Measurements from ENCODE around the gene COL4A1.

Gene COL4A1

DNA sequence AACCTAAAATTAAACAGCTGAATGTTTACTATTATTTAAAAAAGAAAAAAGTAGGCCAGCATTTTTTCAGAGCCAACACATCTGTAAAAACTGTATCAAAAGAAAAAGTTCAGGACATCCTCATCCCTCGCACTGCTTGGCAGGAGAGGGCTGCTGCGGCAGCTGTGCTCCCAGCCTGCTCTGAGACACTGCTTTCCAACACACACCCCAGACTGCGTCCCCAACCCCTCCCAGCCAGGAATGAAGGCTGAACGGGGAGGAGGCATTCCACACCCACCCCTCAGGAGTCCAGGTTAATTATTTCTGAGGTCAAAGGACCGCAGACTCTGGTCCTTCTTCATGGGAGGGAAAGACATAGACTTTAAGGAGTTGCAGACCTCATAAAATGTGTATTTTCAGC lies 43.1 kb downstream of the COL4A1 start:
- TF ChIP-seq RAD21 (IDR thresholded peaks at IDR 0.05; ENCODE audit: low read depth) (no peak), TCF12 (IDR thresholded peaks at IDR 0.05; ENCODE audit: low read depth) (no peak), ZBTB7A (IDR thresholded peaks at IDR 0.05; ENCODE audit: low read depth) (no peak), EGR1 (IDR thresholded peaks at IDR 0.05) (no peak)

DNA sequence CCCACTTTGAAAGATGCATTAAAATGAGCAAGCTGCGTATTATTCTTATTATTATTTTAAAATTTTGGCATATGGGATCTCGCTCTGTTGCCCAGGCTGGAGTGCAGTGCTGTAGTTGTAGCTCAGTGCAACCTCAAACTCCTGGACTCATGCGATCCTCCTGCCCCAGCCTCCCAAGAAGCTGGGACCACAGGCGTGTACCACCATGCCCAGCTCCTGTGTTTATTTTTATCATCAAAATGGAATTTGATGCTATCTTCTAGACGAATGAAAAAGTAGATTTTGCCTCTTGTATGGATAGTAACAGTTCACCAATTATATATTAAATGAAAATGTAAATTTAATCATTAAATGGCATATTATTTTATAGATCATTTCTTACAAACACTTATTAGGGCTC lies 43.6 kb downstream of the COL4A1 start:
- no peak for TF ChIP-seq TEAD4 (IDR thresholded peaks at IDR 0.05)

DNA sequence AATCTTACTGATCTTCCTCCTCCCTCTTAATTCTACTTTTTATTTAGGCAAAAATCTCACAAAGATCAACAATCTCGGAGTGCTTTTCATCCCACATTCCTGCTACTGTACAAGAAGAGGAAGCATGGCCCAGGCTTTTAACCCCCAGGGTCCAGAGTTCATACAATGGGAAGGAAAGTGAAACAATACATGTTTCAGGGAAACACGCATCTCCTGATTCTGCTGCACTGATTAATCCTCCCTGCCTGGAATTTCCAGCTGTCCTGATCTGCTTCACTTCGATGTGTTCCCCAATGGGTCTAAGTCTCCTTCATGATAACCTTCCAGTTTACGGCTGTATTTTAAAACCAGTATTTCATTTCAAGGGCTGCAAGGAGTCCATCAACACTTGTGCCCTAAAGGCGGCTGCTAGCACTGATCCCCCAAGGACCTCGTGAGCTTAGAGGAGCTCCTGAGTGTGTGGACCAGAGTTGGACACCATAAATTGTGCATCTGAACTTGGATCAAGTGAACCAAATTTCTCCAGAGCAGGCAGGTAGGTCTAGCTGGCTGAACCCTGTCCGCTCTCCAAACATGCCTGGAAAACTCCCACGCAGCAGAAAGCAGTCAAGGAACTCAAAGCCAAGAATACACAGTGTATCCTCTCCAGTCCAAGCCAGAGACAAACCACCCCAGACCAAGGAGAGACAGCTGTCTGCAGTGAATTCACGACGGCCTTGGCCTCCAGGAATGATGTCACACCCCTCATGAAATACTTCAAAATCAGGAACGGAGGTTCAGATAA lies 44.3 kb downstream of the COL4A1 start:
- TF ChIP-seq, protein P1, sequence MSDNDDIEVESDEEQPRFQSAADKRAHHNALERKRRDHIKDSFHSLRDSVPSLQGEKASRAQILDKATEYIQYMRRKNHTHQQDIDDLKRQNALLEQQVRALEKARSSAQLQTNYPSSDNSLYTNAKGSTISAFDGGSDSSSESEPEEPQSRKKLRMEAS (IDR thresholded peaks at IDR 0.05): no peak
- TF ChIP-seq ZBTB7A (IDR thresholded peaks at IDR 0.05; ENCODE audit: low read depth): no peak
- TF ChIP-seq TCF12 (IDR thresholded peaks at IDR 0.05; ENCODE audit: low read depth): no peak
- TF ChIP-seq RAD21 (IDR thresholded peaks at IDR 0.05; ENCODE audit: low read depth): no peak
- no peak for TF ChIP-seq EP300 (IDR thresholded peaks at IDR 0.05; ENCODE audit: borderline replicate concordance)
- TF ChIP-seq, protein P2, sequence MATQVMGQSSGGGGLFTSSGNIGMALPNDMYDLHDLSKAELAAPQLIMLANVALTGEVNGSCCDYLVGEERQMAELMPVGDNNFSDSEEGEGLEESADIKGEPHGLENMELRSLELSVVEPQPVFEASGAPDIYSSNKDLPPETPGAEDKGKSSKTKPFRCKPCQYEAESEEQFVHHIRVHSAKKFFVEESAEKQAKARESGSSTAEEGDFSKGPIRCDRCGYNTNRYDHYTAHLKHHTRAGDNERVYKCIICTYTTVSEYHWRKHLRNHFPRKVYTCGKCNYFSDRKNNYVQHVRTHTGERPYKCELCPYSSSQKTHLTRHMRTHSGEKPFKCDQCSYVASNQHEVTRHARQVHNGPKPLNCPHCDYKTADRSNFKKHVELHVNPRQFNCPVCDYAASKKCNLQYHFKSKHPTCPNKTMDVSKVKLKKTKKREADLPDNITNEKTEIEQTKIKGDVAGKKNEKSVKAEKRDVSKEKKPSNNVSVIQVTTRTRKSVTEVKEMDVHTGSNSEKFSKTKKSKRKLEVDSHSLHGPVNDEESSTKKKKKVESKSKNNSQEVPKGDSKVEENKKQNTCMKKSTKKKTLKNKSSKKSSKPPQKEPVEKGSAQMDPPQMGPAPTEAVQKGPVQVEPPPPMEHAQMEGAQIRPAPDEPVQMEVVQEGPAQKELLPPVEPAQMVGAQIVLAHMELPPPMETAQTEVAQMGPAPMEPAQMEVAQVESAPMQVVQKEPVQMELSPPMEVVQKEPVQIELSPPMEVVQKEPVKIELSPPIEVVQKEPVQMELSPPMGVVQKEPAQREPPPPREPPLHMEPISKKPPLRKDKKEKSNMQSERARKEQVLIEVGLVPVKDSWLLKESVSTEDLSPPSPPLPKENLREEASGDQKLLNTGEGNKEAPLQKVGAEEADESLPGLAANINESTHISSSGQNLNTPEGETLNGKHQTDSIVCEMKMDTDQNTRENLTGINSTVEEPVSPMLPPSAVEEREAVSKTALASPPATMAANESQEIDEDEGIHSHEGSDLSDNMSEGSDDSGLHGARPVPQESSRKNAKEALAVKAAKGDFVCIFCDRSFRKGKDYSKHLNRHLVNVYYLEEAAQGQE (IDR thresholded peaks at IDR 0.05; ENCODE audit: low read depth): no peak
- no peak for TF ChIP-seq FOXM1 (IDR thresholded peaks at IDR 0.05; ENCODE audit: borderline replicate concordance, low read depth)
- TF ChIP-seq, protein P3, sequence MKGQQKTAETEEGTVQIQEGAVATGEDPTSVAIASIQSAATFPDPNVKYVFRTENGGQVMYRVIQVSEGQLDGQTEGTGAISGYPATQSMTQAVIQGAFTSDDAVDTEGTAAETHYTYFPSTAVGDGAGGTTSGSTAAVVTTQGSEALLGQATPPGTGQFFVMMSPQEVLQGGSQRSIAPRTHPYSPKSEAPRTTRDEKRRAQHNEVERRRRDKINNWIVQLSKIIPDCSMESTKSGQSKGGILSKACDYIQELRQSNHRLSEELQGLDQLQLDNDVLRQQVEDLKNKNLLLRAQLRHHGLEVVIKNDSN (IDR thresholded peaks at IDR 0.05): no peak
- no peak for TF ChIP-seq YY1 (IDR thresholded peaks at IDR 0.05; ENCODE audit: low read depth)
- TF ChIP-seq CEBPB (IDR thresholded peaks at IDR 0.05): no peak
- no peak for TF ChIP-seq TAF1 (IDR thresholded peaks at IDR 0.05; ENCODE audit: low read depth)
- TF ChIP-seq TEAD4 (IDR thresholded peaks at IDR 0.05): no peak
- TF ChIP-seq CREB1 (IDR thresholded peaks at IDR 0.05; ENCODE audit: low read depth): no peak
- TF ChIP-seq NFIC (IDR thresholded peaks at IDR 0.05): no peak
- no peak for TF ChIP-seq EGR1 (IDR thresholded peaks at IDR 0.05)

DNA sequence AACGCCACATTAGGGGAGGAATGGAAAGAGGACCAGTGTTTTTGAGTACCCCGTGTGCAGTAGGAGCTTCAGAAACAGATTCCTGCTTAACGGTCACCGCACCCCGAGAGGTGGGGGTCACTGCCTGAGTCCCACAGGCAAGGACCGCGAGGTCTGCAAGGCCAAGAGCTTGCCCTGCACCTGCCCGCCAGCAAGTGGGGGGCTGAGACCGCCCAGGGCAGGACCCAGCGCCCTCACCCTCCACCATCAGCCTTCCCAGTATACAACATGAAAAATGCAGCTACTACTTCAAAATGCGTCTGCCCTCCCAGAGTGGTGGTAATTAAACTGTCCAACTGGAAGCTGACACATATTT lies 44.9 kb downstream of the COL4A1 start:
- TF ChIP-seq, protein P3 (IDR thresholded peaks at IDR 0.05): no peak
- TF ChIP-seq FOXM1 (IDR thresholded peaks at IDR 0.05; ENCODE audit: borderline replicate concordance, low read depth) (no peak), TCF12 (IDR thresholded peaks at IDR 0.05; ENCODE audit: low read depth) (no peak), ZBTB7A (IDR thresholded peaks at IDR 0.05; ENCODE audit: low read depth) (no peak), NFIC (IDR thresholded peaks at IDR 0.05) (no peak), EGR1 (IDR thresholded peaks at IDR 0.05) (no peak), YY1 (IDR thresholded peaks at IDR 0.05; ENCODE audit: low read depth) (no peak), TAF1 (IDR thresholded peaks at IDR 0.05; ENCODE audit: low read depth) (no peak), CREB1 (IDR thresholded peaks at IDR 0.05; ENCODE audit: low read depth) (no peak), TEAD4 (IDR thresholded peaks at IDR 0.05) (no peak), CEBPB (IDR thresholded peaks at IDR 0.05) (no peak), EP300 (IDR thresholded peaks at IDR 0.05; ENCODE audit: borderline replicate concordance) (no peak), RAD21 (IDR thresholded peaks at IDR 0.05; ENCODE audit: low read depth) (no peak)
- TF ChIP-seq, protein P1 (IDR thresholded peaks at IDR 0.05): no peak
- TF ChIP-seq, protein P2 (IDR thresholded peaks at IDR 0.05; ENCODE audit: low read depth): no peak

DNA sequence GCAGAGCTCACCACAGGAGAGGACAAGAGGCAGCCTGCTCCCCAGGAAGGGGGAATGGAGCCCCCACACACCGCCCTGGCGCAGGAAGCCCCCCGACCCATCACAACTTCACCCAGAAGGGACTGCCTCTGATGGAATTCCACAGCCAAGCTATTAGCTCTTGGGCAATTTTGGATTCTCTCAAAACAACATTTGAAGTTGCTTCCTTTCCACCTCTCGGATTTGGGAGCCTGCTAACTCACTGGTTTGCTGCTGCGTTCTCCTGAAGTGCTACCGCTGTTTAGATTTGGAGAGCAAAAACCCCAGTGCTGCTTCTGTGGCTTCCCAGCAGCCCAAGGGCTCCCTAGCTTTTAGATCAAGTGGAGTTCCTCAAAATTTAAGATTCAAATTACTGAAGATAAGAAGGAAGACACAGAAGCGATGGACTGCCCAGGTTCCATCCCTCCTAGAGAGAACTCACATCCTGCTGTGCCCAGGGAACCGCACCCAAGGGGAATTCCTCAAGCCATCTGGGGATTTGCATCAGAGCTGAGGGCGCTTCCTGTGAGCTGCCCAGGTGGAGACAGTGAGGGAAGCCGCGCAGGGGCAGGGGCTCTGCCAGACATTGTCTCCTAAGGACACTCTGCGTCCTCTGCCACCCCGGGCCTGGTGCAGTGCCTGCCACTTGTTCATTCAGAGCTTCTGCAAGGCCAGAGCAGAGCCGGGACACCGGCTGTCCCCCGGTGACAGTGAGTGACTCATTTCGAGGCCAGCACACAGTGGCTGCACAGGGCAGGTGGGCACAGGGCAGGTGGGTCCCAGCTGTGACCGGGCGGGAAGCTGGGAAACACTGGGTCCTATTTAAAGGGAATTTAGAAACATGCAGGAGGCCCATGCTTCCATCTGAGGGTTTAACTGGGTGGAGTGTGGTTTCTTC lies 45.5 kb downstream of the COL4A1 start:
- TF ChIP-seq RAD21 (IDR thresholded peaks at IDR 0.05; ENCODE audit: low read depth): no peak
- no peak for TF ChIP-seq YY1 (IDR thresholded peaks at IDR 0.05; ENCODE audit: low read depth)
- TF ChIP-seq TCF12 (IDR thresholded peaks at IDR 0.05; ENCODE audit: low read depth): no peak
- TF ChIP-seq, protein P2 (IDR thresholded peaks at IDR 0.05; ENCODE audit: low read depth): no peak
- TF ChIP-seq, protein P3 (IDR thresholded peaks at IDR 0.05): no peak
- TF ChIP-seq EP300 (IDR thresholded peaks at IDR 0.05; ENCODE audit: borderline replicate concordance): no peak
- TF ChIP-seq FOXM1 (IDR thresholded peaks at IDR 0.05; ENCODE audit: borderline replicate concordance, low read depth): no peak
- no peak for TF ChIP-seq EGR1 (IDR thresholded peaks at IDR 0.05)
- no peak for TF ChIP-seq TEAD4 (IDR thresholded peaks at IDR 0.05)
- TF ChIP-seq TAF1 (IDR thresholded peaks at IDR 0.05; ENCODE audit: low read depth): no peak
- TF ChIP-seq CREB1 (IDR thresholded peaks at IDR 0.05; ENCODE audit: low read depth): no peak
- TF ChIP-seq, protein P1 (IDR thresholded peaks at IDR 0.05): no peak
- no peak for TF ChIP-seq ZBTB7A (IDR thresholded peaks at IDR 0.05; ENCODE audit: low read depth)
- no peak for TF ChIP-seq NFIC (IDR thresholded peaks at IDR 0.05)
- TF ChIP-seq CEBPB (IDR thresholded peaks at IDR 0.05): no peak

Data from Ishikawa (cell line).